Central memory CD8-positive, alpha-beta T cell (primary cell): ENCODE data around the gene TYRP1.

Experiments used
- ATAC-seq: fragments of 150-1000 bp; cut with Tn5 transposase; replicated peaks from 2 replicates; pipeline ENCODE4 v1.10.0; 2022; ENCODE audit warnings: mild to moderate bottlenecking, moderate FRiP score, moderate number of reproducible peaks; ENCODE audit not compliant: poor library complexity, severe bottlenecking; ENCODE audit errors: extremely low read depth
- DNase-seq, 2 donors: peaks; one replicate each; pipeline ENCODE4 v3.0.0; 2021; ENCODE audit warnings: low spot score in 2 of 2
- H3K27ac Mint-ChIP-seq: one replicate; pipeline ENCODE4 v1.8.0; 2022; ENCODE audit warnings: low read depth, mild to moderate bottlenecking, moderate library complexity, mixed read lengths
- H3K27me3 Mint-ChIP-seq: one replicate; pipeline ENCODE4 v1.8.0; 2022; ENCODE audit warnings: mixed read lengths
- H3K36me3 Mint-ChIP-seq: one replicate; pipeline ENCODE4 v1.8.0; 2022; ENCODE audit warnings: mild to moderate bottlenecking, moderate library complexity, mixed read lengths; ENCODE audit not compliant: insufficient read depth
- H3K4me1 Mint-ChIP-seq: one replicate; pipeline ENCODE4 v1.8.0; 2022; ENCODE audit warnings: mixed read lengths
- H3K4me3 Mint-ChIP-seq: one replicate; pipeline ENCODE4 v1.8.0; 2022; ENCODE audit warnings: mild to moderate bottlenecking, moderate library complexity, mixed read lengths
- H3K9me3 Mint-ChIP-seq: one replicate; pipeline ENCODE4 v1.8.0; 2022; ENCODE audit warnings: mixed read lengths

TYRP1 gene

GRCh38 chr9:12753931-12754330 lies 60.7 kb downstream of the TYRP1 start:
- H3K27me3 Mint-ChIP-seq = no peaks in the 10 kb centered on the region
- no peak overlapping the region for H3K27ac Mint-ChIP-seq
- no peak overlapping the region for H3K4me3 Mint-ChIP-seq
- peaks cover 15% of the 10 kb centered on the region for H3K9me3 Mint-ChIP-seq
- no peaks in the 10 kb centered on the region for H3K4me1 Mint-ChIP-seq
- peaks cover 2% of the 10 kb centered on the region for H3K36me3 Mint-ChIP-seq
- no peak for ATAC-seq
- no peak for DNase-seq

GRCh38 chr9:12759761-12760160 lies 66.6 kb downstream of the TYRP1 start:
- DNase-seq = no peak
- no peaks in the 10 kb centered on the region for H3K27me3 Mint-ChIP-seq

More at GRCh38 chr9:12759761-12760160, 66.6 kb downstream of the TYRP1 start:
- peaks cover 2% of the 10 kb centered on the region for H3K36me3 Mint-ChIP-seq
- no peaks in the 10 kb centered on the region for H3K4me1 Mint-ChIP-seq
- H3K27ac Mint-ChIP-seq = no peak overlapping the region
- ATAC-seq = no peak
- no peak overlapping the region for H3K4me3 Mint-ChIP-seq
- peaks cover 22% of the 10 kb centered on the region for H3K9me3 Mint-ChIP-seq
